ENCODE results near the gene C6orf132.
A peak's percentile ranks its signal among the peaks of the same experiment; 100 is the strongest.

Gene C6orf132

GRCh38 chr6:42075159-42075838 lies 67.1 kb downstream of the C6orf132 start:
- POLR2A ChIA-PET: no interaction called here
- Histone ChIP-seq H3K9me3 (ENCODE audit: control insufficient read depth, insufficient read depth, low read depth, low read length) (no peaks in the 10 kb centered on the region), H3K4me1 (ENCODE audit: control insufficient read depth, insufficient read depth, low read length) (no peaks in the 10 kb centered on the region), H3K36me3 (ENCODE audit: control insufficient read depth in 2 of 2, insufficient read depth in 1 of 2, low read length in 2 of 2) (peaks cover 28 to 72% of the 10 kb centered on the region in 2 experiments), H3K27ac (ENCODE audit: extremely low read depth, low read depth, low read length) (no peak overlapping the region), H3K4me3 (ENCODE audit: low read depth, low read length) (no peak overlapping the region)
- TF ChIP-seq ZNF596 (tag by site-specific recombination; IDR thresholded peaks at IDR 0.05) (no peak), ZNF785 (tag by site-specific recombination; IDR thresholded peaks at IDR 0.05) (no peak), ZNF350 (tag by site-specific recombination; IDR thresholded peaks at IDR 0.05) (no peak), ZNF692 (tag by site-specific recombination; IDR thresholded peaks at IDR 0.05) (no peak), ZNF514 (tag by site-specific recombination; IDR thresholded peaks at IDR 0.05) (no peak), ZNF274 (IDR thresholded peaks at IDR 0.05; ENCODE audit: low read length) (no peak), ZNF274 (tag by site-specific recombination; IDR thresholded peaks at IDR 0.05; ENCODE audit: borderline replicate concordance) (no peak), ZNF155 (tag by site-specific recombination; IDR thresholded peaks at IDR 0.05) (no peak), KLF10 (tag by site-specific recombination; IDR thresholded peaks at IDR 0.05) (no peak), ZFHX2 (tag by site-specific recombination; conservative IDR thresholded peaks at IDR 0.05) (no peak), ZNF202 (tag by site-specific recombination; IDR thresholded peaks at IDR 0.05; ENCODE audit: borderline replicate concordance) (no peak), GLIS2 (tag by site-specific recombination; IDR thresholded peaks at IDR 0.05) (no peak), BCL11B (tag by site-specific recombination; IDR thresholded peaks at IDR 0.05; ENCODE audit: low read depth) (no peak), KLF7 (tag by site-specific recombination; IDR thresholded peaks at IDR 0.05; ENCODE audit: borderline replicate concordance) (no peak), ZNF660 (tag by site-specific recombination; IDR thresholded peaks at IDR 0.05) (peak; percentile 84), CTCF (tag by site-specific recombination; IDR thresholded peaks at IDR 0.05) (peak; percentile 62), ZBTB26 (tag by site-specific recombination; optimal IDR thresholded peaks at IDR 0.05) (no peak), ZNF600 (tag by site-specific recombination; IDR thresholded peaks at IDR 0.05) (peak; percentile 62; the same call in 1 of the 2 replicates), ZNF571 (tag by site-specific recombination; IDR thresholded peaks at IDR 0.05) (no peak), ZNF311 (tag by site-specific recombination; IDR thresholded peaks at IDR 0.05; ENCODE audit: borderline replicate concordance) (no peak), ZNF654 (tag by site-specific recombination; IDR thresholded peaks at IDR 0.05; ENCODE audit: low read depth) (peak; percentile 67)
- CTCF ChIA-PET: interaction anchor here (0.7 to 4.0 kb wide), 21 partner anchors 8 to 665 kb away, joined by 3 to 57 read pairs (median 4); partner anchors contain the start of gene MRPS10

- Histone ChIP-seq H3K4me1 (ENCODE audit: control insufficient read depth, insufficient read depth, low read length) (no peaks in the 10 kb centered on the region), H3K9me3 (ENCODE audit: control insufficient read depth, insufficient read depth, low read depth, low read length) (no peaks in the 10 kb centered on the region), H3K27ac (ENCODE audit: extremely low read depth, low read depth, low read length) (no peak overlapping the region), H3K36me3 (ENCODE audit: control insufficient read depth in 2 of 2, insufficient read depth in 1 of 2, low read length in 2 of 2) (peaks cover 28 to 79% of the 10 kb centered on the region in 2 experiments), H3K4me3 (ENCODE audit: low read depth, low read length) (no peak overlapping the region)
- POLR2A ChIA-PET: interaction anchor here (0.6 to 1.5 kb wide), 3 partner anchors 21 to 139 kb away, joined by 3 to 5 read pairs (median 4); no protein-coding TSS in a partner anchor
- TF ChIP-seq ZNF664 (tag by site-specific recombination; IDR thresholded peaks at IDR 0.05) (peak; percentile 79), ZNF423 (tag by site-specific recombination; IDR thresholded peaks at IDR 0.05) (no peak), ZNF140 (tag by site-specific recombination; IDR thresholded peaks at IDR 0.05) (no peak), ZNF114 (tag by site-specific recombination; IDR thresholded peaks at IDR 0.05) (no peak), ZNF639 (tag by site-specific recombination; IDR thresholded peaks at IDR 0.05) (no peak), ZNF623 (tag by site-specific recombination; IDR thresholded peaks at IDR 0.05) (peak; percentile 84), ZBTB44 (tag by site-specific recombination; IDR thresholded peaks at IDR 0.05) (no peak)
- CTCF ChIA-PET: interaction anchor here (0.6 to 4.0 kb wide), 14 partner anchors 12 to 705 kb away, joined by 3 to 57 read pairs (median 6); partner anchors contain the start of genes MED20 and MRPS10
These were observed 69.1 kb downstream of the C6orf132 start for GRCh38 chr6:42073287-42073686.
